ENCODE measurements around the gene MISP. TPM values are rescaled to one million over a fixed set of nuclear protein-coding genes. Genes with fewer than 3 reads are reported as not detected.

The MISP gene
- total and polyA plus RNA-seq, 2 of the 13 experiments (the other 11 are each of a cell fraction or from before 2014, with no cell fraction given): 0.67 to 1.3 TPM

- TF ChIP-seq AGO1 (IDR thresholded peaks at IDR 0.05; ENCODE audit: low read depth, low read length, poor library complexity, severe bottlenecking): peak; percentile 93
- no peak for TF ChIP-seq ETV5 (CRISPR knock-in tag; IDR thresholded peaks at IDR 0.05; ENCODE audit: borderline replicate concordance)
- TF ChIP-seq BORCS8-MEF2B (CRISPR knock-in tag; IDR thresholded peaks at IDR 0.05): no peak
- TF ChIP-seq CREB1 (IDR thresholded peaks at IDR 0.05): no peak
- TF ChIP-seq CREB1 (CRISPR knock-in tag; IDR thresholded peaks at IDR 0.05): no peak
- no peak for TF ChIP-seq ZSCAN25 (CRISPR knock-in tag; IDR thresholded peaks at IDR 0.05)
- TF ChIP-seq ZNF232 (CRISPR knock-in tag; IDR thresholded peaks at IDR 0.05; ENCODE audit: borderline replicate concordance): no peak
- peak; percentile 51; the same call in 1 of the 2 replicates for TF ChIP-seq ZBTB33 (CRISPR knock-in tag; IDR thresholded peaks at IDR 0.05)
- no peak for TF ChIP-seq FOXC1 (CRISPR knock-in tag; IDR thresholded peaks at IDR 0.05; ENCODE audit: borderline replicate concordance)
- TF ChIP-seq MAFF (IDR thresholded peaks at IDR 0.05; ENCODE audit: low read depth, low read length): peak; percentile 54; the same call in 1 of the 2 replicates
- peak; percentile 91 for TF ChIP-seq SRSF4 (IDR thresholded peaks at IDR 0.05; ENCODE audit: low read depth, low read length, poor library complexity, severe bottlenecking)
- TF ChIP-seq POLR2AphosphoS5 (IDR thresholded peaks at IDR 0.05; ENCODE audit: low read depth, low read length): 0 out of 2 replicates have a peak, but pooled peaks have one; percentile 10
- TF ChIP-seq ZNF543 (CRISPR knock-in tag; IDR thresholded peaks at IDR 0.05): no peak
- peak; percentile 34; the same call in 1 of the 2 replicates for TF ChIP-seq KDM2A (CRISPR knock-in tag; IDR thresholded peaks at IDR 0.05; ENCODE audit: borderline replicate concordance, low read depth)
- TF ChIP-seq ZNF7 (CRISPR knock-in tag; IDR thresholded peaks at IDR 0.05): no peak
- 0 out of 2 replicates have a peak, but pooled peaks have one; percentile 61 for TF ChIP-seq AKAP8 (CRISPR knock-in tag; IDR thresholded peaks at IDR 0.05)
- TF ChIP-seq RAD51 (IDR thresholded peaks at IDR 0.05; ENCODE audit: borderline replicate concordance): no peak
- peak; percentile 78; the same call in 1 of the 2 replicates for TF ChIP-seq POLR2G (IDR thresholded peaks at IDR 0.05; ENCODE audit: low read depth, low read length)
- TF ChIP-seq ZBTB1 (CRISPR knock-in tag; IDR thresholded peaks at IDR 0.05; ENCODE audit: borderline replicate concordance): no peak
- no peak for TF ChIP-seq SKI (IDR thresholded peaks at IDR 0.05; ENCODE audit: partially characterized antibody)
- TF ChIP-seq TAF15 (IDR thresholded peaks at IDR 0.05; ENCODE audit: low read depth, low read length, poor library complexity, severe bottlenecking): peak; percentile 60
- TF ChIP-seq CSRNP1 (CRISPR knock-in tag; IDR thresholded peaks at IDR 0.05): no peak
Measured at GRCh38 chr19:813219-814151, 62.6 kb downstream of the MISP start (continued).

Measured in HepG2 (cell line).